Right cardiac atrium (tissue), 5 donors: ENCODE results near the gene EDARADD. TPM values are rescaled to one million over a fixed set of nuclear protein-coding genes. Genes with fewer than 3 reads are reported as not detected.

Experiments used
- polyA plus RNA-seq: library from polyadenylated mRNA; stranded (reverse); fragments of 200-250 nt; gene quantifications from one replicate; pipeline ENCODE4 v1.2.3, GENCODE V29; 2013
- total RNA-seq, 4 donors: library from RNA; stranded (reverse); fragmentation: NEBNext Ultra II Directional; extraction: Animal tissue kit (Norgen Biotek cat#: 25700); gene quantifications; one replicate each; pipeline ENCODE4 v1.2.1, GENCODE V29; 2021
- donor health status: healthy with polysubstance abuse.
- donor health status: DM: no; HTN: yes; CAD: no.
- donor health status: DM: no; HTN: no; CAD: no.
- donor health status: DM: no; HTN: yes; CAD: no; lungs with severe emphysema.
- donor health status: DM: yes; HTN: yes; CAD: no.

EDARADD gene
- total and polyA plus RNA-seq, 5 donors: 0.11 to 0.40 (median 0.25) TPM

Other genes with a start within 250 kb of the EDARADD start
- gene ERO1B, start 112.3 kb upstream of the EDARADD start, total RNA-seq: 1 to 10 TPM; 4.4 to 6.3 (median 5.1) TPM
- 3.2 TPM for gene ERO1B, start 112.3 kb upstream of the EDARADD start, polyA plus RNA-seq
- gene LGALS8, start 129.7 kb downstream of the EDARADD start, total RNA-seq: 10 to 100 TPM; 61.0 to 67.5 (median 62.9) TPM
- gene LGALS8, start 129.7 kb downstream of the EDARADD start, polyA plus RNA-seq: 40.1 TPM
- gene HEATR1, start 210.2 kb downstream of the EDARADD start, total RNA-seq: 10 to 100 TPM; 11.2 to 12.8 (median 12.2) TPM
- gene HEATR1, start 210.2 kb downstream of the EDARADD start, polyA plus RNA-seq: 3.2 TPM